ENCODE measurements around the gene CCDC159.

CCDC159 gene

DNA sequence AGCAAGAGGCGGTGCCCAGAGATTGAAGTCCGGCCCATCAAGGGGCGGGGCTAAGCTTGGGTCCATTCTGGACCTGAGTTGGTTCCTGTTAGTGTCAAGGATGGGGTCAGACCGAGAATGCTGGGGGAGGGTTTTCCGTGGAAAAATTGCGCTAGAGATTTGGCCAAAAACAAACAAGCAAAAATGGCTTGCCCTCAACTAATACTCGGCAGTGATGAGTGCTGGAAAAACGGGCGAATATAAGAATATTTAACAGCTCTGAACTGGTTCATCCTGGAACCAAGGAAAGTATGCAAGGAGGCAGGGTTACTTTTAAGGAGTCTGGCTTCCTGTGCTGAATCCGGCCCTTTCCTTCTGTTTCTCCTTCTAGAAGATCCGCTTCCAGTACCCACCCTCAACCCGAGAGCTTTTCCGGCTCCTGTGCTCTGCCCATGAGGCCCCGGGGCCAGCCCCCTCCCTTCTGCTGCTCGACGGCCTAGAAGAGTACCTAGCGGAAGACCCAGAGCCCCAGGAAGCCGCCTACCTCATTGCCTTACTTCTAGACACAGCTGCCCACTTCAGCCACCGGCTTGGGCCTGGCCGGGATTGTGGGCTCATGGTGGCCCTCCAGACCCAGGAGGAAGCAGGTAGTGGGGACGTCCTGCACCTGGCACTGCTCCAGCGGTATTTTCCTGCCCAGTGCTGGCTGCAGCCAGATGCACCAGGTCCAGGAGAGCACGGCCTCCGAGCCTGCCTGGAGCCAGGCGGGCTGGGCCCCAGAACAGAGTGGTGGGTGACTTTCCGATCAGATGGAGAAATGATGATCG is 29.0 kb downstream of the CCDC159 start:
- TF ChIP-seq, protein P1, sequence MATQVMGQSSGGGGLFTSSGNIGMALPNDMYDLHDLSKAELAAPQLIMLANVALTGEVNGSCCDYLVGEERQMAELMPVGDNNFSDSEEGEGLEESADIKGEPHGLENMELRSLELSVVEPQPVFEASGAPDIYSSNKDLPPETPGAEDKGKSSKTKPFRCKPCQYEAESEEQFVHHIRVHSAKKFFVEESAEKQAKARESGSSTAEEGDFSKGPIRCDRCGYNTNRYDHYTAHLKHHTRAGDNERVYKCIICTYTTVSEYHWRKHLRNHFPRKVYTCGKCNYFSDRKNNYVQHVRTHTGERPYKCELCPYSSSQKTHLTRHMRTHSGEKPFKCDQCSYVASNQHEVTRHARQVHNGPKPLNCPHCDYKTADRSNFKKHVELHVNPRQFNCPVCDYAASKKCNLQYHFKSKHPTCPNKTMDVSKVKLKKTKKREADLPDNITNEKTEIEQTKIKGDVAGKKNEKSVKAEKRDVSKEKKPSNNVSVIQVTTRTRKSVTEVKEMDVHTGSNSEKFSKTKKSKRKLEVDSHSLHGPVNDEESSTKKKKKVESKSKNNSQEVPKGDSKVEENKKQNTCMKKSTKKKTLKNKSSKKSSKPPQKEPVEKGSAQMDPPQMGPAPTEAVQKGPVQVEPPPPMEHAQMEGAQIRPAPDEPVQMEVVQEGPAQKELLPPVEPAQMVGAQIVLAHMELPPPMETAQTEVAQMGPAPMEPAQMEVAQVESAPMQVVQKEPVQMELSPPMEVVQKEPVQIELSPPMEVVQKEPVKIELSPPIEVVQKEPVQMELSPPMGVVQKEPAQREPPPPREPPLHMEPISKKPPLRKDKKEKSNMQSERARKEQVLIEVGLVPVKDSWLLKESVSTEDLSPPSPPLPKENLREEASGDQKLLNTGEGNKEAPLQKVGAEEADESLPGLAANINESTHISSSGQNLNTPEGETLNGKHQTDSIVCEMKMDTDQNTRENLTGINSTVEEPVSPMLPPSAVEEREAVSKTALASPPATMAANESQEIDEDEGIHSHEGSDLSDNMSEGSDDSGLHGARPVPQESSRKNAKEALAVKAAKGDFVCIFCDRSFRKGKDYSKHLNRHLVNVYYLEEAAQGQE (IDR thresholded peaks at IDR 0.05; ENCODE audit: insufficient read depth in 1 of 2, low read depth in 2 of 2, low read length in 2 of 2), result 0 out of 4 replicates have a peak, but pooled peaks of 1 of the 2 experiments have one; percentile 42
- TF ChIP-seq POLR2AphosphoS5 (IDR thresholded peaks at IDR 0.05; ENCODE audit: low read depth, low read length) (peak; percentile 94), TAF1 (IDR thresholded peaks at IDR 0.05; ENCODE audit: borderline replicate concordance, insufficient read depth, low read length) (peak; percentile 80; the same call in 1 of the 2 replicates), FOXP2 (optimal IDR thresholded peaks at IDR 0.05; ENCODE audit: borderline replicate concordance, extremely low read depth, extremely low read length, insufficient read depth) (no peak)

DNA sequence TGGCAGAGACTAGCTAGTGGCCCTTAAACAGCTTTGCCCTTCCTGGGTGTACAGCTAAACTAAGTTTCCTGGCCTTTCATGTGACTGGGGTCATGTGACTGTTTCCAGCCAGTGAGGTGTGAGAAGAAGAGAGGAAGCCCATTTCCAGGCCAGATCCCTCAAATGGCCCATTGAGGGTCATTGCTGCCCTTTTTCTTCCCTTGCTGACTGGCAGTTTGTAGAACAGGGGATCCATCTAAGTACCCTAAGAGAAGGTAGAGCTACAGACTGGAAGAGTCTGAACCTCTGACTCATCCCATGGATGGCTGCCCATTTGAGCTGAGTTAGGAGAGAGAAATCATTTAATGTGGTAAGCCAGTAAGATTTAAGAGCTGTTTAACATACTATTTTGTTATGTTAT is 30.9 kb downstream of the CCDC159 start:
- TF ChIP-seq TAF1 (IDR thresholded peaks at IDR 0.05; ENCODE audit: borderline replicate concordance, insufficient read depth, low read length) (no peak), SIN3A (IDR thresholded peaks at IDR 0.05; ENCODE audit: borderline replicate concordance, insufficient read depth, low read length) (no peak), FOXP2 (optimal IDR thresholded peaks at IDR 0.05; ENCODE audit: borderline replicate concordance, extremely low read depth, extremely low read length, insufficient read depth) (no peak), POLR2AphosphoS5 (IDR thresholded peaks at IDR 0.05; ENCODE audit: low read depth, low read length) (no peak; the same call in 1 of the 2 replicates)
- TF ChIP-seq, protein P1 (IDR thresholded peaks at IDR 0.05; ENCODE audit: insufficient read depth in 1 of 2, low read depth in 2 of 2, low read length in 2 of 2), result no peak

DNA sequence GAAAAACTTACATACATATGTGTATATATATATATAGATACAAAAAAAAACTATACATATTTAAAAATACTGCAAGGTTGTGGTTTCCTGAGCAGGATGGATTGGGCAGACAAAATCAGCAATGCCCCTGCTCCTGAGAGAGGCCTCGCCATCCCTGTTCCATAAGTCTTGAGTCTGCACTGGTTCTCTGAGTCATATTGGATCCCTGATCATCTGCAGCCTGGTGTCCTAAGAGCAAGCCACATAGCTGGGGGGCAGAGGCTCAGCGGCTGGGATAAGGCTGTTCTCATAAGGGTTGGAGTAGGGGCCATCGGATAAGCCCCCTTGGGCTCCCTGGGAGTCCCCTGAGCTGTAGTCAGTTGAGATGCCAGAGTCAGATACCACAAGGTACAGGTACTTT is 31.4 kb downstream of the CCDC159 start:
- no peak for TF ChIP-seq SIN3A (IDR thresholded peaks at IDR 0.05; ENCODE audit: borderline replicate concordance, insufficient read depth, low read length)
- TF ChIP-seq TAF1 (IDR thresholded peaks at IDR 0.05; ENCODE audit: borderline replicate concordance, insufficient read depth, low read length), result no peak
- no peak for TF ChIP-seq POLR2AphosphoS5 (IDR thresholded peaks at IDR 0.05; ENCODE audit: low read depth, low read length)
- TF ChIP-seq, protein P1 (IDR thresholded peaks at IDR 0.05; ENCODE audit: insufficient read depth in 1 of 2, low read depth in 2 of 2, low read length in 2 of 2), result no peak
- TF ChIP-seq FOXP2 (optimal IDR thresholded peaks at IDR 0.05; ENCODE audit: borderline replicate concordance, extremely low read depth, extremely low read length, insufficient read depth), result no peak

DNA sequence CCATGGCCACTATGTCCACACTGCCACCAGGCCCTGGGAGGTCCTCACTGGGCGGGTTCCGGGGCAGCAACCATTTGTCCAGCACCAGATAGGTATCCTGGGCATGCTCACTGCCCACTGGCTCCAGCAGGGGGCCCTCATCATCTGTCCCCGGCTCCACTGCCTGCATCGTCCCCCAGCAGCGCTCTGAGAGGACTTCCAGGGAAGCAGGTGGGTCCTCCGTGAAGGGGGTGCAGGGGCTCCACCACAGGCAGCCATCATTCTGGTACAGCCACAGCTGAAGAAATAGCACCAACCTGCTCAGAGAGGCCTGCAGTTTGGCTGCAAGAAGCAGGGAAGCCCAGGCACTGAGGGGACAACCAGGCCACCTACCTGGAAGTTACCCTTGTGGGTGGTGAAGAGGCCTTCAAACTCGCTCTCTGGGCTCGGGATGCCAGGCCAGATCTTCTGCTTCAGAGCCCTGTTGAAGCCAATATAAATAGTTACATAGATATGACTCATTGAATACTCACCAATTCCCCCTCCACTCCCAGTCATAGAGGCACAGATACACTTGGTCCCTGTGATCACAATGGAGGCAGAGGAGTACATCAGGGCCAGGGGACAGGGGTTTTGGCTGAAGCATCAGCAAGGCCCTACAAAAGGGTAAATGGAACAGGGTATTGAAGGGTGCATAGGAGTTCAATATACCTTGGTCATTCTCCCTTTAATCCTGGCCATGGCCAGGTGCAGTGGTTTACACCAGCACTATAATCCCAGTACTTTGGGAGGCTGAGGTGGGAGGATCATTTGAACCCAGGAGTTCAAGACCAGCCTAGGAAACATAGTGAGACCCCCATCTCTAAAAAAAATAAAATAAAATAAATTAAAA is 32.2 kb downstream of the CCDC159 start:
- TF ChIP-seq POLR2AphosphoS5 (IDR thresholded peaks at IDR 0.05; ENCODE audit: low read depth, low read length) (no peak), FOXP2 (optimal IDR thresholded peaks at IDR 0.05; ENCODE audit: borderline replicate concordance, extremely low read depth, extremely low read length, insufficient read depth) (no peak), TAF1 (IDR thresholded peaks at IDR 0.05; ENCODE audit: borderline replicate concordance, insufficient read depth, low read length) (no peak), SIN3A (IDR thresholded peaks at IDR 0.05; ENCODE audit: borderline replicate concordance, insufficient read depth, low read length) (no peak)
- TF ChIP-seq, protein P1 (IDR thresholded peaks at IDR 0.05; ENCODE audit: insufficient read depth in 1 of 2, low read depth in 2 of 2, low read length in 2 of 2), result no peak

Measured in PFSK-1 (cell line).